HG03457 (cell line): ENCODE measurements around the gene CREBRF.
"Not testable (repeated sequence)": the region's sequence is repeated elsewhere in the genome, so short reads cannot be mapped to it uniquely, and the experiment has no call there.

Experiments
- ATAC-seq: cut with Tn5 transposase; IDR thresholded peaks from one replicate; pipeline ENCODE4 v1.9.1; 2021; ENCODE audit warnings: moderate number of reproducible peaks; ENCODE audit not compliant: unreplicated experiment

CREBRF gene

DNA sequence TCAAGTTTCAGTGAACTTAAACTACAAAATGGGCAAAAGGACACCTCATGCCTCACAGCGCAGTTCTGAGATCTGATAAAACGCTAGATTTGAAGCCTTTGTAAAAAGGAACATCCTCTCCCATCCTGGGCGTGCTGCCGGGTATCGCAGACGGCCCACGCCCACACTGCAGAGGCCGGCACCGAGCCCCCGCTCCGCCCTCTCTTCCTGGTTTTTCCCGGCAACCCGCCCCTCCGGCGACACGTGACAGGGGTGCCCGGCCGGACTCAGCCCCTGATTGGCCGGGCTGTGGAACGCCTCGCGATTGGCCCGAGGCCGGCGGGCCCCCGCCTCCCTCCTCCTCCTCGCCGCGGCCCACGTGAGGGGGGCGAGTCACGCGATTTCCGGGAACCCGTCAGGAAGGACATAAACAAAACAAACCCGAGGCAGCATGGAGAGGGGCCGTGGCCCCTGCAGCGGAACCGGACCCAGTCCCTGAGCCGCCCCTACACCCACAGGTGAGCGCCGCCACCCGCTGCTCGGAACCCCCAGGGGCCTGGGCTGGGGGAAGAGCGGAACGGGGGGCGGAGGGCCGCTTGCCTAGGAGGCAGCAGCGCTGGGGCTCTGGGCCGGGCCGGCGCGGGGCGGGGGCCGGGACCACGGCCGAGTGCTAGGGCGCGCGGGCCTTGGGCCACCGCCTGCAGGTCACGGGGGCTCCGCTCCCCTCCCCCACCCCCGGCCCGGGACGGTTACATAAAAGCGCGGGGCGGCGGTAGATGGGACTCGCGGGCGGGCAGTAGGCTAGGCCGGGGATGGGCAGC is at the start of gene CREBRF:
Gene CREBRF, plus strand, starts transcription at position 370 of the 800 bp plus-strand sequence. CDS start 24,424 bp downstream, outside the sequence.
- ATAC-seq = peak; percentile 73

- no peak for ATAC-seq
Measured at GRCh38 chr5:173010021-173010420, 46.1 kb upstream of the CREBRF start.

- ATAC-seq = no peak
Measured at GRCh38 chr5:173010547-173011464, 45.3 kb upstream of the CREBRF start.

GRCh38 chr5:173011566-173011965 is 44.6 kb upstream of the CREBRF start:
- no peak for ATAC-seq

DNA sequence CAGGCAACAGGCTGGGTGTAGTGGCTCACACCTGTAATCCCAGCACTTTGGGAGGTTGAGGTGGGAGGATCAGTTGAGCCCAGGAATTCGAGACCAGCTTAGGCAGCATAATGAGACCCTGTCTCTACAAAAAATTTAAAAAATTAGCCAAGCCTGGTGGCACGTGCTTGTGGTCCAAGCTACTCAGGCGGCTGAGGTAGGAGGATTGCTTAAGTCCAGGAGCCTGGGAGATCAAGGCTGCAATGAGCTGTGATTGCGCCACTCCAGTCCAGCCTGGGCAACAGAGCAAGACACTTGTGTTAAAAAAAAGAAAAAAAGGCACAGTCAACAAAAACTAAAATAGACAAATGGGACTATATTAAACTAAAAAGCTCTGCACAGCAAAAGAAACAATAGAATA is 43.3 kb upstream of the CREBRF start:
- no peak for ATAC-seq

GRCh38 chr5:173014671-173015070 is 41.5 kb upstream of the CREBRF start:
- no peak for ATAC-seq

- ATAC-seq = no peak
Measured at GRCh38 chr5:173015192-173015591, 41.0 kb upstream of the CREBRF start.

GRCh38 chr5:173015598-173016455 is 40.3 kb upstream of the CREBRF start:
- ATAC-seq = no peak

GRCh38 chr5:173016598-173017046 is 39.5 kb upstream of the CREBRF start:
- no peak for ATAC-seq

GRCh38 chr5:173017087-173017486 is 39.1 kb upstream of the CREBRF start:
- not testable (repeated sequence) for ATAC-seq

GRCh38 chr5:173018358-173018757 is 37.8 kb upstream of the CREBRF start:
- ATAC-seq = no peak

GRCh38 chr5:173020154-173020581 is 36.0 kb upstream of the CREBRF start:
- ATAC-seq = no peak

DNA sequence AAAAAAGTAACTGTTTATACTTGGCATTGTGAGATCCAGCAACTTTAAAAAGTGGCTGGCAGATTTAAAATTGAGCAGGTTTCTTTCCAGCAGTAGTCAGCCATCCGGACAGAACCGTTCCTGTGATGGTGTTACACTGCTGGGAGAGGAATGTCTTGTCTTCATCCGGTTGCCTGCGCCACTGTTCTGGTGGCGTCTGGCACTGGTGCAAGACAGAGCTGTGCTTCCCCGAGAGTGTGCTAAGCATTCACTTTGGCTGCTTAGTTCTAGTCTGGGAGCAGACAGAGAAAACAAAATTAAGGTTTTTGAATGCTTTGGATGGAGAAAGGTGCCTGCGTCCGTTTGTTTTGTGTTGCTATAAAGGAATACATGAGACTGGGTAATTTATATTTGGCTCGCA is 35.5 kb upstream of the CREBRF start:
- ATAC-seq = no peak

GRCh38 chr5:173025651-173026050 is 30.5 kb upstream of the CREBRF start:
- no peak for ATAC-seq

DNA sequence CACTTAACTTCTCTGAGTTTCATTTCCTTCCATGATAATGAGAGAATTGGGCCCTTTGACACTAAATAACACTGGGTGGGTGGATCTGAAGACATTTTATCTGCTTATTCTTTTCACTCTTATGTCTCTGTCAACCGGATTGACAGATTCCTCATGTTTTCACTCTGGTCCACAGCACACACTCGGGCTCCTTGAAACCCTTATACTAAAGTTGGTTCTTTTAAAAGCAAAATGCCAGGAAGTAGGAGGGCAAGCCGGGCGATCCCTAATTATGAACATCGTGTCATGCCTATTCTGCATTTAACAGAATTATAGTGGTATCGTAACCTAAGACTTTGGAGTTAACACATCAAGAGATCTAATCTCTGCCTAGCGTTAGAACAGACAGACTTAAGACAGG is 28.2 kb upstream of the CREBRF start:
- ATAC-seq = no peak

GRCh38 chr5:173028811-173029327 is 27.3 kb upstream of the CREBRF start:
- ATAC-seq = no peak

GRCh38 chr5:173029499-173029921 is 26.6 kb upstream of the CREBRF start:
- no peak for ATAC-seq

DNA sequence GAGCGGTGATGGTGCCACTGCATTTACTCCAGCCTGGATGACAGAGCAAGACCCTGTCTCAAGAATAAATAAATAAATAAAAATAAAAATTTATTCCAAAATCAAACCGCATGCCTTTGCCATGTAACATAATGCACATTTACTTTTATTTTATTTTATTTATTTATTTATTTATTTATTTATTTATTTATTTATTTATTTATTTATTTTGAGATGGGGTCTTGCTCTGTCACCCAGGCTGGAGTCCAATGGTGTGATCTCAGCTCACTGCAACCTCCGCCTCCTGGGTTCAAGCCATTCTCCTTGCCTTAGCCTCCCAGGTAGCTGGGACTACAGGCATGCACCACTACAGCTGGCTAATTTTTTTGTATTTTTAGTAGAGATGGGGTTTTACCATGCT is 24.1 kb upstream of the CREBRF start:
- not testable (repeated sequence) for ATAC-seq

- no peak for ATAC-seq
Measured at GRCh38 chr5:173032730-173033129, 23.4 kb upstream of the CREBRF start.

DNA sequence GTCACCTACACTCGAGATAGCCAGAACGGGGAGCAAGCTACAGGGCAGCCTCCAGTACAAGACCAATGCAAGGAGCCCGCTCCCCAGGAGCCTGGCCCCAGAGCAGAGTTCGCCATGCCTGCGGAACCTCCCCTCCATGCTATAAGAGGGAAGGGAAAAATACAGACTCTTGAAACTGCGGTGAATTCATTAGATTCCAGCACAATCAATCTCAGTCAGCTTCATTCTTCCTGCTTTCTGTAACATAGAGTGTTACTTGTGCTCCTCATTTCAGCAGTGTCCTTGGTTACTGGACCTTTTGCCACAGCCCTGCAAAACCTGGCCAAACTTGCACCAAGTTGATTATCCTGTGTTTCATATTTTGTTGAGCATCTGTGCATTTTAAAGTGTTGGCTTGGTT is 22.2 kb upstream of the CREBRF start:
- ATAC-seq = no peak
